Small intestine (tissue), 7 donors: Measurements from ENCODE around the gene EXOC4. TPM values are rescaled to one million over a fixed set of nuclear protein-coding genes. Genes with fewer than 3 reads are reported as not detected.
"Not testable (repeated sequence)": the region's sequence is repeated elsewhere in the genome, so short reads cannot be mapped to it uniquely, and the experiment has no call there.

Source experiments
- DNase-seq, 2 donors: peaks; one replicate each; pipeline versions ENCODE4 v3.0.0 to v3.0.0-alpha.2; 2013
- FAIRE-seq: peaks from 2 replicates; lab custom pipeline; 2012; peaks lifted over from hg19 to GRCh38; lab: Jason Lieb, UNC
- H3K27ac ChIP-seq, 3 donors: one replicate each; pipeline ENCODE4 v1.5.1; 2013; ENCODE audit warnings: low read length in 2 of 3, mild to moderate bottlenecking in 2 of 3, control low read depth in 1 of 3, inconsistent platforms in 1 of 3, low read depth in 1 of 3, moderate library complexity in 1 of 3
- H3K27me3 ChIP-seq, 3 donors: one replicate each; pipeline ENCODE4 v1.6.1; 2013; ENCODE audit warnings: low read length in 3 of 3, inconsistent platforms in 1 of 3; ENCODE audit not compliant: control insufficient read depth in 3 of 3, insufficient read depth in 3 of 3
- H3K36me3 ChIP-seq, 3 donors: one replicate each; pipeline ENCODE4 v1.6.1; 2013; ENCODE audit warnings: low read length in 3 of 3, inconsistent platforms in 1 of 3, low read depth in 1 of 3, mild to moderate bottlenecking in 1 of 3, moderate library complexity in 1 of 3; ENCODE audit not compliant: control insufficient read depth in 3 of 3, insufficient read depth in 2 of 3
- H3K4me1 ChIP-seq, 3 donors: one replicate each; pipeline ENCODE4 v1.6.1; 2013; ENCODE audit warnings: low read length in 2 of 3, inconsistent platforms in 1 of 3, low read depth in 1 of 3, mild to moderate bottlenecking in 1 of 3, moderate library complexity in 1 of 3; ENCODE audit not compliant: control insufficient read depth in 3 of 3, insufficient read depth in 2 of 3
- H3K4me3 ChIP-seq, 3 donors: one replicate each; pipeline ENCODE4 v1.5.1; 2013; ENCODE audit warnings: low read length in 3 of 3, control low read depth in 1 of 3, inconsistent platforms in 1 of 3, low read depth in 1 of 3, mild to moderate bottlenecking in 1 of 3, moderate library complexity in 1 of 3
- H3K9me3 ChIP-seq, 2 donors: one replicate each; pipeline ENCODE4 v1.6.1; 2013; ENCODE audit warnings: low read depth in 1 of 2, low read length in 1 of 2; ENCODE audit not compliant: control insufficient read depth in 2 of 2, insufficient read depth in 1 of 2
- WGBS, 3 donors: extraction: QIAGEN DNeasy Blood & Tissue Kit; methylation state at CpG; one replicate each; pipeline ENCODE4 v1.1.7; 2013; 5-methylcytosine and 5-hydroxymethylcytosine counted together
- polyA plus RNA-seq, 4 donors: library from polyadenylated mRNA; stranded (reverse) in 3 of 4; unstranded in 1 of 4; fragments of 200-250 nt in 3 of 4; fragments of 120-200 nt in 1 of 4; gene quantifications; one replicate each; pipeline versions ENCODE4 v1.2.1 to v1.2.3, GENCODE V29; 2013
- donor health status: healthy with polysubstance abuse.
- donor health status: control.
- donor health status: control.
- donor health status: Bipolar disorder and iron deficiency.
- donor health status: healthy.

EXOC4 gene
- polyA plus RNA-seq, 4 donors: 10.5 to 46.8 (median 18.8) TPM

DNA sequence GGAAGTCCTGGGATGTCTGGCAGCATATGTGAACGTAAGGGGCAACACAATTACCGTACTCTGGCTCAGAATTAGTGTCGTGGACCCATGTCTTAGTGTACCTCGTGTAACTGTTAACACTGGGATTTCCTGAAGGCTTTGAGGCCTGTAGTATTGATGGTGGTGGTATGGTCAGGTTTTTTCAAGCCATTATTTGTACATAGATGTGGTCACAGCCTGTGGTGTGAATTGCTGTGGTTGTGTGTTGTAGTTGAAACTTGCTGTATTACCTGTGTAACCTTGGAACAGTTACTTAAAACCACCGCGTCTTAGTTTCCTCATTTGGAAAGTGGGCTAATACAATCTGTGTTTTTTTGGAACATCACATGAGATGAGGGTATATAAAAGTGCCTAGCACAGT lies 5.3 kb downstream of the EXOC4 start:
- DNase-seq: no peak
- no peak for FAIRE-seq
- no peak overlapping the region for H3K4me3 ChIP-seq
- H3K36me3 ChIP-seq: peaks cover 0 to 2% (median 0%) of the 10 kb centered on the region in 3 donors
- no peaks in the 10 kb centered on the region for H3K27me3 ChIP-seq
- H3K4me1 ChIP-seq: peaks cover 0 to 3% (median 0%) of the 10 kb centered on the region in 3 donors
- H3K27ac ChIP-seq: no peak overlapping the region
- WGBS, 3 donors: 80 to 87% (median 84%) methylated on average over 6 of the region's 6 CpGs
- H3K9me3 ChIP-seq: no peaks in the 10 kb centered on the region

DNA sequence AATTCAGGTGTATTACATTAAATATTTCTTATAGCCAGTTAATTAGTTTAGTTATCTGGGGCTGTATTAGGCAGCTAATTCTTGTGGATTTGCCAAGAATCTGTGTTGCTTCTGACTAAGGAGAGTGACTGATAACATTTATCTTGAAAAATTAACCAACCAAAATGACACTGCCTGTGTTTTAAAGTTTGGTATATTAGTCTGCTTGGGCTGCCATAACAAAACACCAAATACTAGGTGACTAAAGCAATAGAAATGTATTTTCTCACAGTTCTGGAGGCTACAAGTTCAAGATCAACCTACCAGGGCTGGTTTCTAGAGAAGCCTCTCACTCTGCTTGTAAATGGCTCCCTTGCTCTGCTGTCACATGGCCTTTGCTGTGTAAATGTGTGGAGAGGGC lies 12.9 kb downstream of the EXOC4 start:
- Histone ChIP-seq H3K36me3 (peaks cover 0 to 3% (median 0%) of the 10 kb centered on the region in 3 donors), H3K4me1 (peaks cover 0 to 4% (median 0%) of the 10 kb centered on the region in 3 donors), H3K4me3 (no peak overlapping the region), H3K27me3 (no peaks in the 10 kb centered on the region), H3K9me3 (no peaks in the 10 kb centered on the region), H3K27ac (no peak overlapping the region)
- FAIRE-seq: no peak
- no peak for DNase-seq

DNA sequence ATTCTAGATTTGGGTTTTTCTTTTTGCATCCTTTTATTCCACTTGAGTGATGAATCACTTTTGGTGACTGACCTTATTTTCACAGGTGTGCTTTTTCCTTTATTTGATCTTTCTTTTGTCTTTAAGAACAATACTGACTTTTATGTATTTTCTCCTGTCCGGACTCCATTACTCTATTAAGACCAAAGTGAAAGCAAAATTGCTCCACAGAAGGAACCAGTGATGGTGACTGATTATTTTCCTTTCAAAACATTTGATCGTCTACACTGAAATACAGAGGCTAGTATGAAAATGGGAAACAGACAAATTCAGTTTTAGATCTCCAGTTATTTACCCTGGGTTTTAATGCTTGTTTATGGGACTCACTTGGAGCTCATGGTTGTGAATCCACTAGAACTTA lies 15.5 kb downstream of the EXOC4 start:
- no peak for FAIRE-seq
- H3K4me3 ChIP-seq: peak overlapping the region in 1 of 3 donors; percentile 6
- peaks cover 0 to 4% (median 0%) of the 10 kb centered on the region in 3 donors for H3K4me1 ChIP-seq
- H3K9me3 ChIP-seq: no peaks in the 10 kb centered on the region
- 19 to 49% (median 26%) methylated on average over 2 of the region's 2 CpGs for WGBS, 3 donors
- no peak overlapping the region for H3K27ac ChIP-seq
- H3K36me3 ChIP-seq: peaks cover 0 to 3% (median 0%) of the 10 kb centered on the region in 3 donors
- H3K27me3 ChIP-seq: no peaks in the 10 kb centered on the region
- DNase-seq: peak in 1 of 2 donors; percentile 22

GRCh38 chr7:133272336-133272735 lies 19.5 kb downstream of the EXOC4 start:
- H3K4me3 ChIP-seq: no peak overlapping the region
- H3K27ac ChIP-seq: no peak overlapping the region
- H3K36me3 ChIP-seq: peaks cover 0 to 11% (median 7%) of the 10 kb centered on the region in 3 donors
- H3K9me3 ChIP-seq: no peaks in the 10 kb centered on the region
- no peaks in the 10 kb centered on the region for H3K27me3 ChIP-seq
- no peak for DNase-seq
- no peak for FAIRE-seq
- WGBS, 3 donors: 76 to 88% (median 87%) methylated on average over 2 of the region's 2 CpGs
- H3K4me1 ChIP-seq: peaks cover 0 to 4% (median 0%) of the 10 kb centered on the region in 3 donors

DNA sequence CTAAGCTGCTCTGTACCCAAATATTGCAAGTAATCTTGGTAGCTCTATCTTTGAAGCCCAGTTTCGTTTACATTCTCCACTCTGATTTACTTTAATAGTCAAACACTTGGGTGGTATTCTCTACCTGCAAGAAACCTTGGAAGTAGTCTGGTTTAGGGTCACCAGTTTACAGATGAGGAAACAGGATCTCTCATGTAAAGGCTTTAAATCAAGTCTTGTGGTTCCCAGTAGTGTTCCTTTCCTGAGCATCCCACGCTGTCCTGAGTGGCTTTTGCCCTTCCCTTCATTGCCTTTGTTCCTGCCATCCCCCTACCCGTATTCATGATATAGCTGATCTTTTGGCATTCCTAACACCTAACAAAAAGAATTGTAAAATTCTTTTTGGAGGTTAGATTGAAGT lies 20.3 kb downstream of the EXOC4 start:
- H3K4me3 ChIP-seq: no peak overlapping the region
- H3K9me3 ChIP-seq: no peaks in the 10 kb centered on the region
- H3K36me3 ChIP-seq: peaks cover 0 to 13% (median 10%) of the 10 kb centered on the region in 3 donors
- WGBS, 3 donors: 84 to 90% (median 85%) methylated on average over 3 of the region's 3 CpGs
- FAIRE-seq: no peak
- no peak overlapping the region for H3K27ac ChIP-seq
- peaks cover 0 to 4% (median 0%) of the 10 kb centered on the region in 3 donors for H3K4me1 ChIP-seq
- no peak for DNase-seq
- H3K27me3 ChIP-seq: no peaks in the 10 kb centered on the region

- H3K4me1 ChIP-seq: no peaks in the 10 kb centered on the region
- FAIRE-seq (no peak), DNase-seq (no peak)
- no peak overlapping the region for H3K27ac ChIP-seq
- no peak overlapping the region for H3K4me3 ChIP-seq
- no peaks in the 10 kb centered on the region for H3K27me3 ChIP-seq
- peaks cover 0 to 16% (median 11%) of the 10 kb centered on the region in 3 donors for H3K36me3 ChIP-seq
- 86 to 100% (median 100%) methylated on average over 1 of the region's 1 CpG for WGBS, 3 donors
- no peaks in the 10 kb centered on the region for H3K9me3 ChIP-seq
Observed at GRCh38 chr7:133274265-133274664, 21.4 kb downstream of the EXOC4 start.

DNA sequence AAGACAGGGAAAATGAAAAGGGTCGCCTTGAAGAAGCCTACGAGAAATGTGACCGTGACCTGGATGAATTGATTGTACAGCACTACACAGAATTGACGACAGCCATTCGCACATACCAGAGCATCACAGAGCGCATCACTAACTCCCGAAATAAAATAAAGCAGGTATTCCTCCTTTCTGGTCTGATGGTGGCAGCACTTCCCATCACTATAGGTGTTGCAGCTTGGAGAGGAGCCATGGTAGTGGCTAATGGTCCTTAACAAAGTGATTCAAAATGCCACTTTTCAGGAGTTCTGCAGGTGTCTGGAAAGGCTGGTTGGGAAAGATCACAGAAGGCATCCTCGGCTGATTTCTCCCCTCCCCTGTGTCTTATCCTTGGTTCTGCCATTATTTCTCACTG lies 22.1 kb downstream of the EXOC4 start:
- 98% methylated on average over 8 of the region's 8 CpGs for WGBS, 3 donors
- Histone ChIP-seq H3K4me3 (no peak overlapping the region), H3K4me1 (no peaks in the 10 kb centered on the region), H3K36me3 (peaks cover 0 to 16% (median 11%) of the 10 kb centered on the region in 3 donors), H3K27ac (no peak overlapping the region), H3K27me3 (no peaks in the 10 kb centered on the region), H3K9me3 (no peaks in the 10 kb centered on the region)
- DNase-seq (no peak), FAIRE-seq (no peak)

DNA sequence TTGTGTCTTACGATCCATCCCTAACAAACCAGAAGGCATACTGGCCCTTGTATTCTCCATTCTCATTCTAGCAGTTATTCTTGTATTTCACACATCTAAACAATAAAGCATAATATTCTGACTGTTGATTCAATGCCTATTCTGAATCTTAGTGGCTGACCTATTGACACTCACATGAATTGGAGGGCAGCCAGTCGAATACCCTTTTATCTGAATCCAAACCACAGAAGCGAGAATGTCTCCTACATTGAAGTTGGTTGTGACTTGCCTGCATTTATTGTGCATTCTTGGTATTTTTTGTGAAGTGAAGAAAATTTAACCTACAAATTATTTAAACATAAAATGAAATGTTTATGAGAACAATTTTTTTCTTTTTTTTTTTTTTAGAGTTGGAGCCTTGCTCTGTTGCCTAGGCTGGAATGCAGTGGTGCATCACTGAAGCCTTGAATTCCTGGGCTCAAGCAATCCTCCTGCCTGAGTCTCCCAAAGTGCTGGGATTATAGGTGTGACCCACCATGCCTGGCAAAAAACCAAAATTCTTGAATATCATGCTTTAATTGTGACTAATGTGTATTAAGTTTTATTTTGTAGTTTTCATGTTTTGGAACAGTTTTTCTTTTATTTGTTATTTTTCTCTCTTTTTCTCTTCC lies 22.7 kb downstream of the EXOC4 start:
- no peak overlapping the region for H3K27ac ChIP-seq
- no peak overlapping the region for H3K4me3 ChIP-seq
- no peak for DNase-seq
- FAIRE-seq: no peak
- H3K36me3 ChIP-seq: peaks cover 0 to 16% (median 11%) of the 10 kb centered on the region in 3 donors
- 89 to 98% (median 92%) methylated on average over 3 of the region's 3 CpGs for WGBS, 3 donors
- H3K9me3 ChIP-seq: no peaks in the 10 kb centered on the region
- H3K4me1 ChIP-seq: no peaks in the 10 kb centered on the region
- H3K27me3 ChIP-seq: no peaks in the 10 kb centered on the region

- 91 to 100% (median 100%) methylated on average over 2 of the region's 3 CpGs for WGBS, 3 donors
- H3K36me3 ChIP-seq: peaks cover 0 to 16% (median 11%) of the 10 kb centered on the region in 3 donors
- H3K27ac ChIP-seq, H3K4me3 ChIP-seq, H3K27me3 ChIP-seq, DNase-seq, FAIRE-seq, H3K4me1 ChIP-seq, H3K9me3 ChIP-seq: not testable (repeated sequence)
Observed at GRCh38 chr7:133278975-133279374, 26.1 kb downstream of the EXOC4 start.
